Activated CD4-positive, alpha-beta T cell treated with anti-CD3 and anti-CD28 coated beads, Interleukin-2, amount 10 ng/mL, durations not matched to agents 24 days and 14 days (primary cell): ENCODE results near the gene SPIRE2. TPM values are rescaled to one million over a fixed set of nuclear protein-coding genes. Genes with fewer than 3 reads are reported as not detected.
A peak's percentile ranks its signal among the peaks of the same experiment; 100 is the strongest.
"Not testable (repeated sequence)": the region's sequence is repeated elsewhere in the genome, so short reads cannot be mapped to it uniquely, and the experiment has no call there.

Source experiments
- DNase-seq: peaks from one replicate; pipeline ENCODE4 v3.0.0; 2022
- H3K27ac Mint-ChIP-seq: one replicate; pipeline ENCODE4 v1.8.0; 2022; ENCODE audit warnings: mild to moderate bottlenecking, mixed read lengths
- H3K27me3 Mint-ChIP-seq: one replicate; pipeline ENCODE4 v1.8.0; 2022; ENCODE audit warnings: mixed read lengths
- H3K36me3 Mint-ChIP-seq: one replicate; pipeline ENCODE4 v1.8.0; 2022; ENCODE audit warnings: low read depth, mild to moderate bottlenecking, mixed read lengths
- H3K4me1 Mint-ChIP-seq: one replicate; pipeline ENCODE4 v1.8.0; 2021; ENCODE audit warnings: mixed read lengths
- H3K4me3 Mint-ChIP-seq: one replicate; pipeline ENCODE4 v1.8.0; 2022; ENCODE audit warnings: mild to moderate bottlenecking, moderate library complexity, mixed read lengths
- H3K9me3 Mint-ChIP-seq: one replicate; pipeline ENCODE4 v1.8.0; 2021; ENCODE audit warnings: mixed read lengths
- intact Hi-C: fragments of 100-400 bp; cut with micrococcal nuclease; formaldehyde crosslinking; loops from one replicate; pipeline ENCODE4 v1.15.1; 2023
- total RNA-seq: library from RNA; stranded (reverse); gene quantifications from 2 replicates; pipeline ENCODE4 v1.2.3, GENCODE V29; 2022

SPIRE2 gene
- total RNA-seq, 1 donor from 2014 or later: 2.0 TPM

- intact Hi-C loops: no loop called here
- Mint-ChIP-seq H3K4me3 (no peak overlapping the region), H3K36me3 (peaks cover 44% of the 10 kb centered on the region), H3K4me1 (no peaks in the 10 kb centered on the region), H3K27ac (no peak overlapping the region), H3K27me3 (no peaks in the 10 kb centered on the region), H3K9me3 (no peaks in the 10 kb centered on the region)
- DNase-seq: no peak
Observed at GRCh38 chr16:89908236-89908635, 80.0 kb downstream of the SPIRE2 start.

GRCh38 chr16:89909777-89910716 is 81.8 kb downstream of the SPIRE2 start:
- intact Hi-C loops: no loop called here
- peak; percentile 90 for DNase-seq
- Mint-ChIP-seq H3K4me3 (no peak overlapping the region), H3K4me1 (no peaks in the 10 kb centered on the region), H3K27me3 (no peaks in the 10 kb centered on the region), H3K27ac (no peak overlapping the region), H3K36me3 (peaks cover 51% of the 10 kb centered on the region), H3K9me3 (no peaks in the 10 kb centered on the region)

DNA sequence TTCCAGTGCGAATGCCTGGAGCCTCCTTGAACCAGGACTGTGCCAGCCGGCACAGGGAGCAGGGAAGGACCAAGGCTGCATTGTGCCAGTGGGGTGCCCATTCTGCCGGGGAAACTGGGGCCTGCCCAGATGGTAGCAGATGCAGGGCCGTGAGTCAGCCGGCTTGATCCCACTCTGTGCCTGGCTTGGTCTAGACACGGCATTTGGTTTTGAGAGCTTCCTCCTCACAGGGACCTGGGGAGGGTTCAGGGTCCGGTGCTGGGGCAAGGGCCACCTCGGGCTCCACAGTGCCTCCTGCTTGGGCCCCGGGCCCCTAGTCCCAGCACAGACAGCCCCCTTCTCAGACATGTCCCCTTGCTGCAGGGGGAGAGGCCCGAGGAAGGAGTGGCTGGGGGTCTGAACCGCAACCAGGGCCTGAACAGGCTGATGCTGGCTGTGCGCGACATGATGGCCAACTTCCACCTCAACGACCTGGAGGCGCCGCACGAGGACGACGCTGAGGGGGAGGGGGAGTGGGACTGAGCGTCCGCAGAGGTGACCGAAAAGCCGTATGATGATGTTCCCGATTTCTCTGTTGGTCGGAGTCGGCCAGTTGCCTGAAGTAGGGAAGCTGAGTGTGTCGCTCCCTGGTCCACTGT is 82.6 kb downstream of the SPIRE2 start:
- H3K36me3 Mint-ChIP-seq: peaks cover 45% of the 10 kb centered on the region
- intact Hi-C loops: no loop called here
- no peaks in the 10 kb centered on the region for H3K27me3 Mint-ChIP-seq
- DNase-seq: no peak
- H3K27ac Mint-ChIP-seq: no peak overlapping the region
- no peak overlapping the region for H3K4me3 Mint-ChIP-seq
- H3K4me1 Mint-ChIP-seq: no peaks in the 10 kb centered on the region
- no peaks in the 10 kb centered on the region for H3K9me3 Mint-ChIP-seq

- H3K27me3 Mint-ChIP-seq: no peaks in the 10 kb centered on the region
- intact Hi-C loops: no loop called here
- H3K27ac Mint-ChIP-seq: no peak overlapping the region
- H3K9me3 Mint-ChIP-seq: no peaks in the 10 kb centered on the region
- H3K36me3 Mint-ChIP-seq: peaks cover 39% of the 10 kb centered on the region
- H3K4me1 Mint-ChIP-seq: peaks cover 2% of the 10 kb centered on the region
- DNase-seq: no peak
- H3K4me3 Mint-ChIP-seq: no peak overlapping the region
Observed at GRCh38 chr16:89911375-89911774, 83.1 kb downstream of the SPIRE2 start.

DNA sequence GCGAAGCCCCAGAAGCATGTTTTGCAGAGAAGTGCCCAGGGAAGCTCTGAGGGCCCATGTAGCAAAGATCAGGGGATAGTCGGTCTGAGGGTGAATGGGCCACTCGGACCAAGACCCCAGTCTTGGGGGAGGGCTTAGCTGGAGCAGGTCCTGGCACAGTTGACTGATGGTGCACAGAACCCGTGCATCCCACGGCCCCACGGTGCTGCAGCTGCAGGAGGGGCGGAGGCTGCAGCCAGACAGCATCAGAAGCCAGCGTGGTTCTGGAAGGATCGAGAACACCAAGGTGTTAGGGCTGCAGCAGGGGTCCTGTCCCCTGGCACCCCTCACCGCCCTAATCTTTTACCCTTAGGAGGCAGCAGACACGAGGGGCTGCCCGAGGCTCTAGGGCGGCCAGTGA is 83.9 kb downstream of the SPIRE2 start:
- Mint-ChIP-seq H3K4me1 (peaks cover 2% of the 10 kb centered on the region), H3K27me3 (no peaks in the 10 kb centered on the region), H3K9me3 (no peaks in the 10 kb centered on the region), H3K27ac (no peak overlapping the region), H3K4me3 (no peak overlapping the region), H3K36me3 (peaks cover 32% of the 10 kb centered on the region)
- intact Hi-C loops: no loop called here
- DNase-seq: no peak

- no peak for DNase-seq
- no peaks in the 10 kb centered on the region for H3K9me3 Mint-ChIP-seq
- H3K27ac Mint-ChIP-seq: no peak overlapping the region
- H3K4me3 Mint-ChIP-seq: no peak overlapping the region
- intact Hi-C loops: no loop called here
- peaks cover 4% of the 10 kb centered on the region for H3K4me1 Mint-ChIP-seq
- peaks cover 31% of the 10 kb centered on the region for H3K36me3 Mint-ChIP-seq
- no peaks in the 10 kb centered on the region for H3K27me3 Mint-ChIP-seq
Observed at GRCh38 chr16:89912627-89913026, 84.4 kb downstream of the SPIRE2 start.

DNA sequence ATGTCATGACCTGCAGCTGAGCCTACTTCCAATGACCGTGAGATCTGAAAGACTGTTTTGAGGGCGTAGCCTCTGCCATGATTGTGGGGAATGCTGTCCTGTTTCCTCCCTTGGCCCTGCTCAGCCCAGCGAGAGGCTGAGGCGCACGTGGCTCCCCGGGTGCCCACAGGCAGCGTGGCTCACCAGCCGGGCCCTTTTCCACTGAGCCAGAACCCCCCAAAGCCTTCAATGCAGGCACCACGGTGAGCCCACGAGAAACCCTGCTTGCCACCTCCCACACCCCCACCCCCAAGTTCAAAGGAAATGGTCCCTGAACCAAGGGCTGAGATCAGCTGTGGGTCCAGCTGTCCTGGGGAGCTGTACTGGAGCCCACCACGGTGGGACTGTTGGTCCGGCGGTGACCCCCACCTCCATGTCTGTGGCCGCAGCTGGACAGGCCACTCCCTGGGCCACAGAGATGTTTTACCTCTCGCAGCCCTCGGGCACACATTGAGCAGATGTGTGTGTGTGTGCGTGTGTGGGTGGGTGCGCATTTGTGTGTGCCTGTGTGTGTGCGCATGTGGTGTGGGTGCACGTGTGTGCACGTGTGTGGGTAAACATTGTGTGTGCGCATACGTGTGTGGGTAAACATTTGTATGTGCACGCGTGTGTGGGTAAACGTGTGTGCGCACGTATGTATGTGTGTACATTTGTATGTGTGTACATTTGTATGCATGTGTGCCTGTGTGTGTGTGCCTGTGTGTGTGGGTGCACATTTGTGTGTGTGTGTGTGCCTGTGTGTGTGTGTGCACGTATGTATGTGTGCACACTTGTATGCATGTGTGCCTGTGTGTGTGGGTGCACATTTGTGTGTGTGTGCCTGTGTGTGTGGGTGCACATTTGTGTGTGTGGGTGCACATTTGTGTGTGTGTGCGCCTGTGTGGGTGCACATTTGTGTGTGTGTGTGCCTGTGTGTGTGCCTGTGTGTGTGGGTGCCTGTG is 85.4 kb downstream of the SPIRE2 start:
- Mint-ChIP-seq H3K36me3 (peaks cover 30% of the 10 kb centered on the region), H3K4me1 (peaks cover 8% of the 10 kb centered on the region), H3K9me3 (no peaks in the 10 kb centered on the region), H3K27ac (no peak overlapping the region), H3K4me3 (no peak overlapping the region), H3K27me3 (peaks cover under 1% of the 10 kb centered on the region)
- no peak for DNase-seq
- intact Hi-C loops: no loop called here

GRCh38 chr16:89914642-89915285 is 86.5 kb downstream of the SPIRE2 start:
- H3K36me3 Mint-ChIP-seq: peaks cover 22% of the 10 kb centered on the region
- H3K4me1 Mint-ChIP-seq, H3K27ac Mint-ChIP-seq, DNase-seq, H3K27me3 Mint-ChIP-seq, intact Hi-C loops, H3K9me3 Mint-ChIP-seq, H3K4me3 Mint-ChIP-seq: not testable (repeated sequence)

- peaks cover 17% of the 10 kb centered on the region for H3K36me3 Mint-ChIP-seq
- no peak overlapping the region for H3K4me3 Mint-ChIP-seq
- H3K27ac Mint-ChIP-seq: no peak overlapping the region
Observed at GRCh38 chr16:89915303-89916232, 87.3 kb downstream of the SPIRE2 start.

GRCh38 chr16:89917773-89918452 is 89.6 kb downstream of the SPIRE2 start:
- Mint-ChIP-seq H3K4me1 (peaks cover 31% of the 10 kb centered on the region), H3K4me3 (peak overlapping the region; percentile 81), H3K36me3 (peaks cover 11% of the 10 kb centered on the region), H3K27me3 (peaks cover 15% of the 10 kb centered on the region), H3K9me3 (no peaks in the 10 kb centered on the region), H3K27ac (peak overlapping the region; percentile 81)
- intact Hi-C loops: no loop called here
- DNase-seq: peak; percentile 96

More at GRCh38 chr16:89915303-89916232, 87.3 kb downstream of the SPIRE2 start:
- Mint-ChIP-seq H3K27me3 (peaks cover 9% of the 10 kb centered on the region), H3K9me3 (no peaks in the 10 kb centered on the region), H3K4me1 (peaks cover 12% of the 10 kb centered on the region)
- DNase-seq: no peak
- intact Hi-C loops: no loop called here

- Mint-ChIP-seq H3K27me3 (peaks cover 15% of the 10 kb centered on the region), H3K4me1 (peaks cover 31% of the 10 kb centered on the region), H3K4me3 (peak within 1 kb of the TSS; percentile 81), H3K36me3 (peaks cover 6% of the 10 kb centered on the region), H3K9me3 (no peaks in the 10 kb centered on the region), H3K27ac (peak within 1 kb of the TSS; percentile 81)
- intact Hi-C loops: no loop called here
- peak; percentile 78 for DNase-seq
Observed at GRCh38 chr16:89918453-89919347, 90.4 kb downstream of the SPIRE2 start, which contains the start of gene MC1R. Gene MC1R (plus strand): TSS chr16:89918862. CDS start chr16:89919259, 397 bp downstream.
